Measurements from ENCODE around the gene EML4. TPM values are rescaled to one million over a fixed set of nuclear protein-coding genes. Genes with fewer than 3 reads are reported as not detected.
A peak's percentile ranks its signal among the peaks of the same experiment; 100 is the strongest.

The EML4 gene
- total RNA-seq, 4 donors from 2014 or later, result 14.5 to 23.2 (median 17.8) TPM

DNA sequence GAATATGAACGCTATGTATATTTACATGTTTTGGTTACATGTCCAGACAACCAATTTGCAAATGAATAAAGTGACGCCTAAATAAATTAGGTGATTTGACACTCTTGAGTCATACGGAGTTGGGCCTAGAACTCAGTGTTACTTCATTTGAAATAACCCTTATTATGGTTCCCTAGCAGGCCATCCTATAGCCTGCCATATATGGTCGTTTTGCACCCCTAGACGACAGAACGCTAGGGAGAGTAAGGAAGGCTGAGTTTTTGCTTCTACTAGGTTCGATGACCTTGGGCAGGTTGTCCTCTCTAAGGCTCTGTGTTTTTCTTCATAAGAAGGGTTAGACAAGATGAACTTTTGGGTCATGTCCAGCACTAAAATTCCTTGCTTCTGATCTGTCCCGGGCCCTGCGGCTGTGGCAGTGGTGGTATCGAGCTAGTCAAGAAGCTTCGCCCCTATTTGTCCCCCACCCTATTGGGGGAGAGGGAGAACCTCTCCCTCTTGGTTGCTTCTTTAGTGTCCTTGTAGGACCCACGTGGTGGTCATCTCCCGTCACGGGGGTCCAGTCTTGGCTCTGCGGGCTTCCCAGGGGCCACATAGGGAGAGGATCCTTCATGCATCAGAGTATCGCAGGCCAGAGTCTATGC, 574 bp upstream of the EML4 start:
- Histone ChIP-seq H3K27ac (replicated peaks in 1 of 4) (peak overlapping the region; percentile 78 to 91 (median 90)), H3K27me3 (no peaks in the 10 kb centered on the region), H3K4me3 (peak overlapping the region; percentile 83 to 95 (median 88)), H3K36me3 (no peaks in the 10 kb centered on the region), H3K9me3 (no peaks in the 10 kb centered on the region), H3K4me1 (peaks cover 28 to 40% (median 37%) of the 10 kb centered on the region in 4 donors)
- no peak for TF ChIP-seq POLR2A (IDR thresholded peaks at IDR 0.05; ENCODE audit: low read depth)
- TF ChIP-seq EP300 (IDR thresholded peaks at IDR 0.05), result no peak
- no peak for TF ChIP-seq POLR2AphosphoS5 (IDR thresholded peaks at IDR 0.05)
- TF ChIP-seq, protein P1, sequence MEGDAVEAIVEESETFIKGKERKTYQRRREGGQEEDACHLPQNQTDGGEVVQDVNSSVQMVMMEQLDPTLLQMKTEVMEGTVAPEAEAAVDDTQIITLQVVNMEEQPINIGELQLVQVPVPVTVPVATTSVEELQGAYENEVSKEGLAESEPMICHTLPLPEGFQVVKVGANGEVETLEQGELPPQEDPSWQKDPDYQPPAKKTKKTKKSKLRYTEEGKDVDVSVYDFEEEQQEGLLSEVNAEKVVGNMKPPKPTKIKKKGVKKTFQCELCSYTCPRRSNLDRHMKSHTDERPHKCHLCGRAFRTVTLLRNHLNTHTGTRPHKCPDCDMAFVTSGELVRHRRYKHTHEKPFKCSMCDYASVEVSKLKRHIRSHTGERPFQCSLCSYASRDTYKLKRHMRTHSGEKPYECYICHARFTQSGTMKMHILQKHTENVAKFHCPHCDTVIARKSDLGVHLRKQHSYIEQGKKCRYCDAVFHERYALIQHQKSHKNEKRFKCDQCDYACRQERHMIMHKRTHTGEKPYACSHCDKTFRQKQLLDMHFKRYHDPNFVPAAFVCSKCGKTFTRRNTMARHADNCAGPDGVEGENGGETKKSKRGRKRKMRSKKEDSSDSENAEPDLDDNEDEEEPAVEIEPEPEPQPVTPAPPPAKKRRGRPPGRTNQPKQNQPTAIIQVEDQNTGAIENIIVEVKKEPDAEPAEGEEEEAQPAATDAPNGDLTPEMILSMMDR (IDR thresholded peaks at IDR 0.05), result no peak
- DNase-seq (ENCODE audit: extremely low spot score), result no peak
- intact Hi-C loops (cut with DNase I), result loop anchor here (2.0 kb wide), 1 partner anchor 66 kb away; no protein-coding TSS in a partner anchor
- WGBS, result 76% methylated on average over 14 of the region's 16 CpGs

DNA sequence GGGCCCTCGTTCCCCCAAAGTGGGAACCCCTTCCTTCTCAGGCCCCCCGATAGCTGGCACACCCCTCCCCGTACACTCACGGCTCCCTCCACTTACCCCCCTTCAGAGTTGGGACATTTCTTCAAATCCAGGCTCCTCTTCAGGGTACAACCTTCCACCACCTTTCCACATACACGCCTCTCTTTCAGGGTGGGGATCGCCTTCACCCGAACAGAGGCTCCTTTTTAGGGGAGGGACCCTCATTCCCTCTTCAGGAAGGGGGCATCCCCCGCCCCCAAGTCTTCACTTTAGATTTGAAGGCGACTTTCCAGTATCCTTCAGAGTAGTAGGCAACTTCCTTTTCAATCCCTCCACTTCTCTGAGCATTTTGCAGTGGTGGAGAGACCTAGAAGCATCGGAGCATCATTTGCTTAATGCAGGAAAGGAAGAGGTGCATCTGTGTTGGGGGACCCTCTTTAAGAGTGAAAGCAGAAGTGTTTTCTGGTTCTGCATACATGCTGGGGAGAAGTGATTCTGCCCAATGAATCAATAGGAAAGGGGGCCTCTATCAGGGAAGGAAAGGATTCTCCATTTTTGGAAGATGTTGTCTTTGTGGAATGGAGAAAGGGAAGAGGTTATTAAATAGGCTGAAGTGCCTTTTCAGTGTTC, 845 bp downstream of the EML4 start:
- Histone ChIP-seq H3K27me3 (no peaks in the 10 kb centered on the region), H3K9me3 (no peaks in the 10 kb centered on the region), H3K27ac (replicated peaks in 1 of 4) (peak overlapping the region; percentile 90 to 91 (median 90)), H3K4me3 (peak overlapping the region; percentile 83 to 95 (median 88)), H3K4me1 (peaks cover 28 to 40% (median 38%) of the 10 kb centered on the region in 4 donors), H3K36me3 (no peaks in the 10 kb centered on the region)
- TF ChIP-seq EP300 (IDR thresholded peaks at IDR 0.05) (no peak), POLR2A (IDR thresholded peaks at IDR 0.05; ENCODE audit: low read depth) (no peak), POLR2AphosphoS5 (IDR thresholded peaks at IDR 0.05) (no peak)
- TF ChIP-seq, protein P1 (IDR thresholded peaks at IDR 0.05), result no peak
- 2% methylated on average over 10 of the region's 10 CpGs for WGBS
- intact Hi-C loops (cut with DNase I), result loop anchor here (2.0 to 5.0 kb wide), 2 partner anchors 38 to 67 kb away; no protein-coding TSS in a partner anchor
- DNase-seq (ENCODE audit: extremely low spot score), result no peak

GRCh38 chr2:42170619-42171395, 1.7 kb downstream of the EML4 start:
- H3K36me3 ChIP-seq, result no peaks in the 10 kb centered on the region
- 65% methylated on average over 9 of the region's 9 CpGs for whole genome bisulfite sequencing
- H3K4me1 ChIP-seq, result peaks cover 28 to 40% (median 38%) of the 10 kb centered on the region in 4 donors
- no peaks in the 10 kb centered on the region for H3K27me3 ChIP-seq
- peak overlapping the region; percentile 83 to 95 (median 88) for H3K4me3 ChIP-seq
- TF ChIP-seq POLR2A (IDR thresholded peaks at IDR 0.05; ENCODE audit: low read depth), result no peak
- TF ChIP-seq, protein P1 (IDR thresholded peaks at IDR 0.05), result no peak
- intact Hi-C loops (cut with DNase I), result loop anchor here (5.0 kb wide), 1 partner anchor 39 kb away; no protein-coding TSS in a partner anchor
- peak overlapping the region; percentile 90 to 91 (median 90) for H3K27ac ChIP-seq (replicated peaks in 1 of 4)
- no peak for DNase-seq (ENCODE audit: extremely low spot score)
- no peaks in the 10 kb centered on the region for H3K9me3 ChIP-seq

DNA sequence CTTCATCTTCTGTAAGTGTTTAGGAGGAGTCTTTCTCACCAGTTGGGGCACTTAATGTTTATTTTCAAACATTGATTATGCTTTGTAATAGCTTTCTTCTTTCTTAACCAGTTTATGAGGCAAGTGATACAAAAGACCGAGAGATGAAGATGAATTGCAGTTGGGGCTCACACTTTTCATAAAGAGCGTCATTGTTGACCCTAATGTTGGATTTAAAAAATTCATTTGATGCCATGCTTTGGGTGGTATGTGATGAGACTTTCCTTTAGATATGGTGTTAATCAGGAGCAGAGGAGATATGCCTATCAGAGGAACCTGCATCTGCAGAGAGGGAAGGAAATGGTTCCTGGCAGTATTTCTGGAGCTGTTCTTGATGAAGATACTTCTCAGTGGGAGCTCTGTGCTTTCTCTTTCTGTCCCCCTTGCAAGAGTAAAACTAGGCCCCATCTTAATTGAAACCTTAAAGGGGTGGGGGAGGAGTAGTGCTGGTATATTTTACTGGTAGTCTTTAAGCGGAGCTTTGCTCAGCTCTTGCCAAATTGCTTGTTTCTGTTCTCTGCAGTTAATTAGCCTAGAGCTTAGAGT, 2.3 kb downstream of the EML4 start:
- no peaks in the 10 kb centered on the region for H3K36me3 ChIP-seq
- H3K9me3 ChIP-seq, result no peaks in the 10 kb centered on the region
- WGBS, result 70% methylated on average over 3 of the region's 3 CpGs
- H3K4me1 ChIP-seq, result peaks cover 28 to 40% (median 38%) of the 10 kb centered on the region in 4 donors
- TF ChIP-seq, protein P1 (IDR thresholded peaks at IDR 0.05), result no peak
- TF ChIP-seq POLR2AphosphoS5 (IDR thresholded peaks at IDR 0.05), result no peak
- no peak for TF ChIP-seq POLR2A (IDR thresholded peaks at IDR 0.05; ENCODE audit: low read depth)
- TF ChIP-seq EP300 (IDR thresholded peaks at IDR 0.05), result no peak
- DNase-seq (ENCODE audit: extremely low spot score), result no peak
- intact Hi-C loops (cut with DNase I), result loop anchor here (5.0 kb wide), 1 partner anchor 39 kb away; no protein-coding TSS in a partner anchor
- peak overlapping the region in 1 of 4 donors; percentile 26 for H3K4me3 ChIP-seq
- peak overlapping the region; percentile 10 to 91 (median 90) for H3K27ac ChIP-seq (replicated peaks in 1 of 4)
- no peaks in the 10 kb centered on the region for H3K27me3 ChIP-seq
